ENCODE data around the gene ARL11.

DNA sequence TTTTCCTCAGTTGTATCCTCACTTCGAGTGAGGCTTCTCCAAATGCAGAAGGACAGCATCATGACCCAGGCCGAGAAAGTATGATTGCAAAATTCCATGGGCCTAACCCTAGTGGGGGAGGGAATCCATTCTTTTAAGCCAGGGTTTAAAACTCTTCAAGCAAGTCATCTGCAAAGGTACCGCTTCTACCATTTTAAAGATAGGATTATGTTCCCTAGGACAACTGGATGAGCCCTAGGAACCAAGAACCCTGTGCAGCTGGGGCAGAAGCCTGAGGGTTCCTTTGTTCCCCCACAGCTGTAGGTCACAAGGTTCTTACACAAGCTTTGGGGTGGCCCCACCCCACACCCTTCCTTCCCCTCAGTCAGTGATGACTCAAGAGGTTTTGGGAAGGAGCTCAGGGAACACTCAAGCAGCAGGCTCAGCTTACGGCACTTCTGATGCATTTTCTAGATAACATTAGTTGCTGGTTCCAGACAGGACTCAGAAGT, 13.5 kb downstream of the ARL11 start:
- peak in 1 of 2 donors; percentile 76 for TF ChIP-seq EP300 (IDR thresholded peaks at IDR 0.05)
- TF ChIP-seq, protein P1, sequence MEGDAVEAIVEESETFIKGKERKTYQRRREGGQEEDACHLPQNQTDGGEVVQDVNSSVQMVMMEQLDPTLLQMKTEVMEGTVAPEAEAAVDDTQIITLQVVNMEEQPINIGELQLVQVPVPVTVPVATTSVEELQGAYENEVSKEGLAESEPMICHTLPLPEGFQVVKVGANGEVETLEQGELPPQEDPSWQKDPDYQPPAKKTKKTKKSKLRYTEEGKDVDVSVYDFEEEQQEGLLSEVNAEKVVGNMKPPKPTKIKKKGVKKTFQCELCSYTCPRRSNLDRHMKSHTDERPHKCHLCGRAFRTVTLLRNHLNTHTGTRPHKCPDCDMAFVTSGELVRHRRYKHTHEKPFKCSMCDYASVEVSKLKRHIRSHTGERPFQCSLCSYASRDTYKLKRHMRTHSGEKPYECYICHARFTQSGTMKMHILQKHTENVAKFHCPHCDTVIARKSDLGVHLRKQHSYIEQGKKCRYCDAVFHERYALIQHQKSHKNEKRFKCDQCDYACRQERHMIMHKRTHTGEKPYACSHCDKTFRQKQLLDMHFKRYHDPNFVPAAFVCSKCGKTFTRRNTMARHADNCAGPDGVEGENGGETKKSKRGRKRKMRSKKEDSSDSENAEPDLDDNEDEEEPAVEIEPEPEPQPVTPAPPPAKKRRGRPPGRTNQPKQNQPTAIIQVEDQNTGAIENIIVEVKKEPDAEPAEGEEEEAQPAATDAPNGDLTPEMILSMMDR (IDR thresholded peaks at IDR 0.05), result no peak
